ENCODE measurements around the gene NLGN4Y.

Gene NLGN4Y
- long read RNA-seq, result 0 reads

GRCh38 chrY:14524272-14525231 is at the start of gene NLGN4Y:
Gene NLGN4Y, plus strand, starts transcription at chrY:14524529. Its CDS starts 97,591 bp downstream, at chrY:14622120.
- H3K27ac ChIP-seq (replicated peaks), result no peak within 1 kb of the TSS
- no peaks in the 10 kb centered on the region for H3K27me3 ChIP-seq (ENCODE audit: insufficient read depth, poor library complexity, severe bottlenecking)
- TF ChIP-seq GABPA (IDR thresholded peaks at IDR 0.05; ENCODE audit: low read depth) (no peak), REST (IDR thresholded peaks at IDR 0.05; ENCODE audit: insufficient replicate concordance, low read depth) (no peak), CTCF (IDR thresholded peaks at IDR 0.05; ENCODE audit: insufficient read depth, low read length) (no peak), SPI1 (IDR thresholded peaks at IDR 0.05; ENCODE audit: borderline replicate concordance, low read depth) (no peak), POLR2AphosphoS5 (IDR thresholded peaks at IDR 0.05; ENCODE audit: low read depth) (no peak)
- DNase-seq (ENCODE audit: low read depth in 1 of 2, low spot score in 1 of 2), result no peak
- H3K4me3 ChIP-seq (replicated peaks; ENCODE audit: insufficient read depth, low read length), result no peak within 1 kb of the TSS

GRCh38 chrY:14485935-14486334 is 38.4 kb upstream of the NLGN4Y start:
- Histone ChIP-seq H3K27me3 (ENCODE audit: insufficient read depth, poor library complexity, severe bottlenecking) (no peaks in the 10 kb centered on the region), H3K4me3 (replicated peaks; ENCODE audit: insufficient read depth, low read length) (no peak overlapping the region), H3K27ac (replicated peaks) (no peak overlapping the region)
- DNase-seq (ENCODE audit: low read depth in 1 of 2, low spot score in 1 of 2), result no peak
- TF ChIP-seq SPI1 (IDR thresholded peaks at IDR 0.05; ENCODE audit: borderline replicate concordance, low read depth), result no peak
- TF ChIP-seq GABPA (IDR thresholded peaks at IDR 0.05; ENCODE audit: low read depth), result no peak
- no peak for TF ChIP-seq CTCF (IDR thresholded peaks at IDR 0.05; ENCODE audit: insufficient read depth, low read length)

GRCh38 chrY:14490226-14490625 is 34.1 kb upstream of the NLGN4Y start:
- no peak overlapping the region for H3K27ac ChIP-seq (replicated peaks)
- no peaks in the 10 kb centered on the region for H3K27me3 ChIP-seq (ENCODE audit: insufficient read depth, poor library complexity, severe bottlenecking)
- no peak for DNase-seq (ENCODE audit: low read depth in 1 of 2, low spot score in 1 of 2)
- TF ChIP-seq SPI1 (IDR thresholded peaks at IDR 0.05; ENCODE audit: borderline replicate concordance, low read depth) (no peak), CTCF (IDR thresholded peaks at IDR 0.05; ENCODE audit: insufficient read depth, low read length) (no peak), REST (IDR thresholded peaks at IDR 0.05; ENCODE audit: insufficient replicate concordance, low read depth) (no peak), GABPA (IDR thresholded peaks at IDR 0.05; ENCODE audit: low read depth) (no peak), POLR2AphosphoS5 (IDR thresholded peaks at IDR 0.05; ENCODE audit: low read depth) (no peak)
- no peak overlapping the region for H3K4me3 ChIP-seq (replicated peaks; ENCODE audit: insufficient read depth, low read length)

Data from HL-60 (cell line).